Stimulated activated CD4-positive, alpha-beta T cell treated with anti-CD3 and anti-CD28 coated beads, Interleukin-1b, Interleukin-23, amount 100 ng/mL, for 24 hours (primary cell): Measurements from ENCODE around the gene SORCS3.

ENCODE experiments used
- DNase-seq, 4 experiments: peaks; one replicate each; pipeline ENCODE4 v3.0.0-alpha.2; 2020; ENCODE audit warnings: low read depth in 4 of 4, low spot score in 1 of 4

SORCS3 gene

DNA sequence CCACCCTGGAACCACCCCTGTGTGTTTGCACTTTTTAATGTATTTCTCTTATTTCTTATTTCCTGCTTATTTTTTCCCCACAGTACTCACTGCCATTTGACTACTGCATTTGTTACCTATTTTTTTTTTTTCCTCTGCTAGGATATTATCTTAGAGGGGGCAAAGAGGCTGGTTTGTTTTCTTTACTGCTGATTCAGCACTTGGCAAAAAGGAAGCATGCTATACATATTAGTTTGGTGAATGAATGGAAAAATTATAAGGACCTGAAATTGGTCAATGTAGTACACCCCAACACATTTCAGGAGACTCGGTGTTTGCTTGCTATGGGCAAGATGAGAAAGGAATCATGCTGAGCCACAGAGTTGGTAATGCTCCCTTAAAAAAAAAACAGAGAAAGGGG lies 193.5 kb downstream of the SORCS3 start:
- DNase-seq = no peak

DNA sequence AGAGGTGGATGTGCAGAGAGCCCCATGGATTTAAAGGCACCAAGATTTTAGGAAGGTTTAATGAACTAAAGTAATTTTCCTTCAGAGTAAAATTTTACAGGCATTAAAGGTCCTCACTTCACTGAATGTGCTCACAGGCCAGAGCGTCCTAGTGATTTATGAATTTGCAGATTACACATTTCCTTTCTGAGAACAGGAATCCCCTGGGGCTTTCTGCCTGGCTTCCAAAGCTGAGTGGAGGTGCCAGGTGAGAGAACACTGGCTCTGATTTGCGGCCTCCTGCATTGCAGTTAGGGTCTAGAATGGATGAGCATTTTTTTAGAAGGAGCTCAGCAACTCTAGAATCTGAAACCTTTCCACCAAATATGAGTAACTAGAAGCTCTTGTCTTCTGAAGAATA lies 194.3 kb downstream of the SORCS3 start:
- no peak for DNase-seq

DNA sequence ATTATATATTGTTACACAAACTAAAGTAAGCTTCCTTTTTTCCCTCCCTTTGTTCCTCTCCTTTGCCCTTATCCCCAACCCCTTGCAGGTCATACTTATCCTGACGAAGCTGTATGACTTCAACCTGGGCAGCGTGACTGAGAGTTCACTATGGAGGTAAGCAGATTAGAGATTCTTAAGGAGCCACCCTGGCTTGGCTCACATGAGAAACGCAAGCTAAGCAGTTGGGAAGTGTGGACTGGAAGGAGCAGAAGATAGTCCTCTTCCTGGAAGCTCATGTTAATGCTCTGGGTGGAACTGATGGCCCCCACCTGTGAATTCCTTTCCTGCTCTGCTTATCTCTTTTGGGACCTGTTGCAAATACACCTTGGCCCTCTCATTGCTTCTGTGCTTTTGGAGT lies 201.6 kb downstream of the SORCS3 start:
- no peak for DNase-seq

DNA sequence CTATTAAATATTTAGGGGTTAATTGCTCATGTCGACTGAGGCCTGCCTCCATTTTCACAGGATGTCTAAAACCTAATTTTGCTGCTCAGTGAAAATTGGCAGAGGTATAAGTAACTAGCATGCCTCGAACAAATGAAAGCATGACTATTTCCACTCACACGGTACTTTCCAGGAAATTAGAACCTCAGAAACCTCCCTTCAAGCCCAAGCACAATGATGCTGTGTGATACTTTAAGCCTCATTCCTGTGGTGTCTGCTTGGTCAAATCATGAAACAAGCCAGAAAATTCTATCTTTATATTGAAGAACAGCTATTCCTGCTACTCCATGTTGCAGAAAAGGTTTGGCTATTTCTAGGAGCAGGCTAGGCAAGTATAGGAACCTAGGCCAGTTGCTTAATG lies 203.0 kb downstream of the SORCS3 start:
- DNase-seq = no peak

DNA sequence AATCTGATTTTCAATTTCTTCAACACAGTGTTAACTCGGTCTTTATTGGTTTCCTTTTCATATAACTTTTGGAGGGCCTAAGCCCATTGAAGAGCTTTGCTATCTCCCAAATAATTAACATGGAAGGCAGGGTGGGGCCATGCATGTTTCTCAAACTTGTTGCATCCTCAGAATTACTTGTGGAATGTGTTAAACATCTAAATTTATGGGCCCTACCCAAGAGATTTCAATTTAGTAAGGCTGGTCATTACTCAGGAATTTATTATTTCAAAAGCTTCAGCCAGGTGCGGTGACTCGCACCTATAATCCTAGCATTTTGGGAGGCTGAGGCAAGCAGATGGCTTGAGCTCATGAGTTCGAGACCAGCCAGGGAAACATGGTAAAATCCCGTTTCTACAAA lies 208.9 kb downstream of the SORCS3 start:
- DNase-seq = no peak

DNA sequence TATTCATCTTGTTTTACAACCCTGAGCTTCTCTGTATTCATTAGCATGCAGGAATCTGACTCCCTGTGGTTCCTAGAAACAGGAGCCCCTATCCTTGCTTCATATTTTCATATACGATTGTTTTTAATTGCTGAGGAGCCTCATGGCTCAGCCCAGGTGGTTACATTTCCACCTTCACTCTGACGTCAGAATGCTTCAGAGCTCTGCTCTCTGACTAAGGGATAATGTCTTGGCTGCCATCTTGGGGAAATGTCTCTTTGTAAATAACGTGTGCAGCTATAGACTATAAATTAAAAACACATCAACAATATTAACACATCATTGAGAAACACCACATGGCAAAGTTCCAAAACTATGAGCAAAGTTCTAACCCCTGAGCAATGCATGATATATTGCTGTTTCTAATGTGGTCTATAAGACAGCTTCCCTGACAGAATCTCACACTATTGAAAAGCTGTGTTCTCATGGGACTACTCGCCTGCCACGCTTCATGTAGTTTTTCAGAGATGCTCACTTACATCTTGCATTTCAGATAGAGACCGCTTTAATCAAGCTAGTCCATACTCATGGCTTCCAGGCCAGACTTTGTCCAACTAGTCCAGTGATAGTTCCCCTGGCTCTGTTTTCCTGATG lies 227.0 kb downstream of the SORCS3 start:
- no peak for DNase-seq

DNA sequence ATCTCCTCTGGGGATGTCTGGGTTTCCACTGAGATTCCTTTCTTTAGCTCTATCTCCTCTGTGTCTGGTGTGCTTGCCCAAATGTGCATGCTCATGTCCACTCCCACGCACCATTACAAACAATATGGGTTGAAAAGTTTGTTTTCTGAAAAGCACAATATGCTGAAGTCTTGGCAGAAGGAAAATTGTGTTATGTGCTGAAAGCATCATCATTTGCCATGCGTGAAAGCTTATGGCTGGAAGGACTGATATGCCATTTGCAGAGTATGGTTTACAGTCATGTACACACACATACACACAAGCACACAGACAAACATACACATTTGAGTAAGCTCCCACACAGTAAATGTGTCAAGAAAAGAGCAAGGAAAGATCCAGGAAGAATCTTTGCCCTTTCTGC lies 231.6 kb downstream of the SORCS3 start:
- no peak for DNase-seq

DNA sequence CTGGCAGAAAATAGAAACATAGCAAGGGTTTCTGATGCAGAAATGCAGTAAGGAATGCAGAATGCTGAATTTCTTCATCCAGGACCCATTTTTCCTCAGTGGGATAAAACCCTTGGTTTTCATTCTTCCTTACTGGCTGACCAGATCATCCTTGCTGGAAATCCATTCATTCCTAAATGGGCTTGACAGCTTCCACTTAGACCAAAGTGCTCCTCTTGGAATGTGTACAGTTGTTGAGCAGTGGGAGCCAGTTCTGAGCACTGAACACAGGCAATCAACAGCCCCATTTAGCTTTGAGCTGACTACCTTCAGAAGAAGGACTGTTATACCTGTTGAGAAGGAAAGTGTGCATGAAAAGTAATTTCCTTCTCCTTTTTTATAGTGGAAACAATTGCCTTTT lies 232.1 kb downstream of the SORCS3 start:
- no peak for DNase-seq

DNA sequence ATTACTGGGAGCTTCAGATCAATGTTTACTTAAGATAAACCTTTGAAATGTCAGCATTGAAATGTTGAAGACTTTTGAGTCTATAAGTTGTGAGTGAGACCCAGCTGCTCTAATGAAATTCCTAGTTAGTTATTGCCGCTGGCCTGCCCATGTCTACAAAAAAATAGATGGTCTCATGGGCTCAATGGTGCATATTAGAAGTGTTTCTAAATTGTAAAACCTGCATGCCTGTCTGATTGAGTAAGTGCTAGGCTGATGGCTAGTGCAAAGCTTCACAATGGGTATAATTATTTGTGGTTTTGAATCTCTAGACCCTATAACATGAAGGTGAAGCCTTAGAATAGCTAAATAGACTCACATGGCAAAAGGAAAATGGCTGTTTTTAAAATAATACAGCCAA lies 234.5 kb downstream of the SORCS3 start:
- no peak for DNase-seq

DNA sequence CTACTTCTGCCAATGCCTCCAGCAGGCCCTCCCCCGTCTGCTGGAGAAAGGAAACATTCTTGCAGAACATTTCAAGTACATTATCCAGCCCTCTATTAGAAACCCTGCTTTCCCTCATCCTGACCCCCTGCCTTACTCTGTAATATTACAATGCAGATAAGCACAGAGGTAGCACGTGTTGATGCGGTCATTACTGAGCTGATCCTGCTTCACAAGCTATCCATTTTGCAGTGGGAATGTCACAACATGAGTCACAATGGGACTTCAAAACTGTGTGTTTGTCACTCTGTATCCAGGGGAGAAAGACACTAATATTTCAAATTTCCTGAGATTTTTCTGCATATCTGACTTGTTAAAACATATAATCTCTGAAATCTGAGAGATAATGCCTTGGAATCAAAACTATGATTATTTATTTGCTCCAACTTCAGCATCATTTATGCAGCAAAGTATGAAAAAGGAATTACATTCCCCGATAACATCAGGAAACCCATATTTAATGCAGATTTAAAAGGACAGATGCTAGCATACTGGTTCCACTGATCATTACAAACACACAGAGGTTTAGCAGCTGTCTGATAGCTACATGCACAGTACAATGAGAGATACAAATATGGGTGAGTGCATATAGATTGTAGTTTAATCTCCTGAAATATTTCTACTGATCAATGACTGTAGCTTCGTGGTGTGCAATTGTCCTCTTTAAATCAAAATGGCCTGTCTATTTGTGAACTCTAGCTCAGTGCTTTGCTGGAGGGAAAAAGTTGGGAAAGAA lies 239.7 kb downstream of the SORCS3 start:
- no peak for DNase-seq

DNA sequence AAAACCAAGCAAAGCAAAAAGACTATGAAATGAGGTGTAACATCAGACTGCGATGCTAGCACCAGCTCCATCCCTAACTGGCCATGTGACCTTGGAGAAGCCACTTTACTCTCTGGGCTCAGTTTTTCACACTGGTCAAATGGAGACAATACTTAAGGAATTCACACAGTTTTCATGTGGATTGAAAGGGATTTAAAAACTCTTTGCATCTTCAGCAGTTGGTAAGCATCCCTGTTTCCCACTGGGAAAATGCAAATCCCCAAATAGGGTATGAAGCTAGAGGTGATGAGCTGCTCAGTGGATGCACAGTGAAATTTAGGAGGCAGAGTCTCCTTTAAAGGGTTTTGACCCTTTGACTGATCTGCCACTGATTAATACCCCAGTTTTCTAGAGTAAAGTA lies 240.7 kb downstream of the SORCS3 start:
- no peak for DNase-seq

DNA sequence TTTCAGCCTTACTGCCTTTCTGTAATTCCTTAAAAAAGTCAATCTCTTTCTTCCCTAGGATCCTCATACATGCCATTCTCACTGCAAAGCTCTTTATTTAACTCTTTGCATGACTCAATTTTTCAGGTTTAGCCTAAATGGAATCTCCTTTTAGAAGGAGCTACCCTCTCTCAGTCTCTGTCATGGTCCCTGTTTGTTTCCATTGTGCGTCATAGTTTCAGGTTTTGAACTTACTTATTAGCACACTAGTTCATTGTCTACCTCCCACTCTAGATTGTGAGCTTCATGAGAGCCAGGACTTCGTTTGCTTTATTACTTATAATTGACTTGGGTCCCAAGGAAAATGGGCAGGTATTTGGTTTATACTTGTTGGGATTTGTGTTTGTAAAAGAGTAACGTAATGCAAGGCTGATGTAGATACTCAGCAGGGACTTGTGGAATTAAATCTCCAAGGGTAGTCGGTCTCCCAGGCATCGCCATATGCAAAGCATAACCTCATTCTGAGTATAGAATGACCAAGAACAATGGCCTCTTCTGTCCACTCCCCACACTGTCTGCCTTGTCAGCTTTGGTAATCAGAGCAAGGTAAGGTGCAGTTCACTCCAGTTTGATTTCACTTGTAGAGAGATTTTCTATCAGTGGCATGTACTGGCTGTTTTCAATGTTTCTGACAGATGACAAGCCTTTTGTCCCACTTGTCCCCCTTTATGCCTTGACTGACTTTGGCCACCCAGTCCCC lies 252.0 kb downstream of the SORCS3 start:
- no peak for DNase-seq

DNA sequence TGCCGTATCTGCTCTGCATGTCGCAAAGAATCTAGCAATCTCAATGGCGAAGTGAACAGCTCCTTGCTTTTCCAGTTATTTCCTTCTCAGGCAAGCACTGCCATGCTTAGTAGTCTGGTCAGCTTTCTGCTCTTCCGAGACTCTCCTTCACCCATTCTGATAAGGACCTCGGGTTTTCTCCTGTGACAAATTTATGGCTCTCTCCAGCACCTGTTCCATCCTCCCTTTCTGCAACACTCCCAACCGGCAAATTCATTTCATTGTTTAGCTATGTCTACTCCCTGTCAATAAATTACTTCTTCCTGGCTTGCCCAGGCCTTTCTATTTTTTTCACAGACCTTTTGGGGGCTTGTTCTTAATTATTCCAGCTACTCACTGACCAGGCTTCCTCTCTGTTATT lies 252.6 kb downstream of the SORCS3 start:
- DNase-seq = no peak

DNA sequence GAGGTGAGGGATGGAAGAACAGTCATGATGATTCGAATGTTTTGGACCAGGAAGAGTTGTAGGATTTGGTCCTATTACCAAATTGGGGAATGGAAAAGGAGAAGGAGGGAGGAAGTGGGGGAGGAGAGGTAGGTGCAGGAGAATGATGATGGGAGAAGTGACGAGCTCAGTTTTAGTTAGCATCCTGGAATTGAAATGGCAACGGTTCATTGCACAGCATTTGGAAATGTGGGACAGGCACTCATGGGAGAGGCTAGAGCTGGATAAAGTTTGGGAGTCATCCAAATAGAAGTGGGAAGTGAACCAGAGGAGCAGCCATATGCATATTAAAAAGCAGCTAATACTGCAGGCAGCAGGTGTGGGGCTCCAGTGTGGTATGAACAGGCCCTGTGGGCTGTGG lies 253.6 kb downstream of the SORCS3 start:
- no peak for DNase-seq

DNA sequence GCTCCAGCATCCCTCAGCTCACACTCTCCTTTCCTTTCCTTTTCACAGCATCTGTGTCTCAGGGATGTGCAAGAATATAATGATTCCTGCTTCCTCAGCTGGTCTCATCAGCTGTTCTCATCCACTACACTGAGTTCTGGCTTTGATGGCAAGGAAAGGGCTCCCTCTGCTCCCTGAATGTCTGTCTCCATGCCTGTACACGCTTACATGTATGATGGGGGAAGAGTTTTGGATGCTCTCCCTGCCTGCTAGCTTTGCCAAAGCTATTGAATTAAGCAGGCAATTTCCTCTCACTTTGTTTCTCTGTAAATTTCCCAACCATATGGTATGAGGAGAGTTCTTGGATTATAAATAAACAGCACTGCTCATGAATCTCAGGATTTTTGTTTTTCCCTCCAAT lies 254.5 kb downstream of the SORCS3 start:
- no peak for DNase-seq

DNA sequence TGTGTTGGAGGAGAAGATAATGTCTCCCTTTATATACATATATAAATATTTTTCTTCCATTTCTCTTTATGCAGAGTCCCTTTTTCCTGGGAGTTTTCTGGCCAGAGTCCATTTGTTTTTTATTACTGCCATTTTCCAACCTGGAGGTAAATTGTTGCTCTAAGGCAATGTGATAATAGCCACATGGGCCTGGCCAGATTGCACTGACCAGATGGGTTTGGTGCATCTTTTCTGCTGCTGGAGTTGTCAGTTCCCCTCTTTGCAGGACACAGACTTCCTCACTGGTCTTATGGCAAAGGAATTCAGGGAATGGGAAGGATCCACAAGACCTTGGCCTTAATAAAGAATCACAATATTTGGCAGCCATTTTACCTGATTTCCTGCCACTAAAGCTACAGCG lies 254.9 kb downstream of the SORCS3 start:
- no peak for DNase-seq

DNA sequence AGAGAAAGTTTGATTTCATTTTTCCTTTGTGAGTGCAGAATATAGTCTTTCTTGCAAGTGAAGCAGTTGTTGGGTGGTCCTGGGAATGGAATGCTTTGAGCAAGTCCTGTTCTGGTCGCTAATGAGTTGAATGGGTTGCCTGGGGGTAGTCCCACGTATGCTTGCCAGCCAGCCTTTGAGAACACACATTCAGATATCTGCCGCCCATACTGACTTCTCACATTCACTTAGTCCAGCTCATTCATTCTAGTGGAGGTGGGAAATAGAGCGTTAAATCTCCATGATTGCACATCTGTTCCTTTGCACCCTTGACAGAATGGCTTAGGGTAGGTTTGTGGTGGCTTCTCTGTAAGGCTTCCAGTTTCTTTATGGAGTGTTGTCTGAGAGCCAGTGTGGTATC lies 256.6 kb downstream of the SORCS3 start:
- DNase-seq = no peak

DNA sequence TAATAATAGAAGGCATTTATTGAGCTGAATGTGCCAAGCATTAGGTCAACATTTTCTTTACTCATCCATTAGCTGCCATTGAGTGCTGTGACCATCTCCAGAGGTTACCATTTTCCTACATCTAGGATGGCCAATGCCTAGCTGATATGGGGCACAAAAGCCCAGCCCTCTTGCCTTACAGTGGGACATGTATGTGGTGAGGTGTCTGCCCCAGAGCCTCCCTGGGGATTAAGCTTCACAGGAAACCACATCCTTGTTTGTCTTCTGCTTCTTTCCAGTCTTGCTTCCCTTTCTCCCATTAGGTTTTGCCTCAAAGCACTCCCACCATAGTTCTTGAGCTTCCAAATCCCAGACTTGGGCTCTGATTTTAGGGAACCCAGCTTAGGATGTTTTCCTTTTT lies 258.7 kb downstream of the SORCS3 start:
- DNase-seq = no peak

DNA sequence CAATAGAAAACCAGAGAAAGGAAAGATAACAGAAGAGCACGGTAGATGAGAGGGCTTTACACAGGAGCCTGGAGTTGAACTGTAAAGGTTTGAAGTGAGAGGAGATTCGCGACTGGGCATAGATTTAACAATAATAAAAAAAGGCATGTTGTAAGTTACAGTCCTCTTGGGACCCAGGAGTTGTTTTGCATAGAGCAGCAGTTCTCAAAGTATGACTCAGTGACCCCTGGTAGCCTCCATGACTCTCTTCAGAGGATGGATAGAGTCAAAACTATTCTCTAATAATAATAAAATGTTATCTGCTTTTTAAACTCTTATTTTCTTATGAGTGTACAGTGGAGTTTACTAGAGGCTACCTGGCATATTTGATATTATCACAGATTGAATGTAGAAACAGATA lies 262.3 kb downstream of the SORCS3 start:
- DNase-seq = no peak

DNA sequence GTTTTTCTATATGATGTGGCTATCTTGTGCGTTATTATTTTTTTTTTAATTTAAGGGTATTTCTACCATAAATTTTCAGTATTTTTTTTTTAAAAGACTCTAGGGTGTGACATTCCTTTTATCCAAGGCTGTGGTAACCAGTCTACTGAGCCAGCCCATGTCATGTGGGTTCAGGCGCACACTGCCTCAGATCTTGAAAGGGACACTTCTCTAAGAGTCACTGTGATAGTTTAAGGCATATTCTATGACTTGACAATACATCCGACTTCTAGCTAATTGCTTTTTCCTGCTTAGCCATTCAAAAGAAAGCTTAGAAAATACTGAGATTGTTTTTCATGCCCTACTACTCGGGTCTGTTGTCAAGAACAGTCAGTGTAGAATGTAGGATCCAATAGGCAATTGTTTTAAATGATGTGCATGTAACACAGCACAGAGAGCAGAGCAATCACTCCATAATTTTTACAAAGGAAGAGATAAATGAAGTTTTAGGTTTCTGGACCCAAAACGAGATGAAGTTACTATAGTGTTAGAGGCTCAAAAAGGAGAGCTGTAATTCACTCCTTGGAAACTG lies 263.7 kb downstream of the SORCS3 start:
- DNase-seq = no peak

DNA sequence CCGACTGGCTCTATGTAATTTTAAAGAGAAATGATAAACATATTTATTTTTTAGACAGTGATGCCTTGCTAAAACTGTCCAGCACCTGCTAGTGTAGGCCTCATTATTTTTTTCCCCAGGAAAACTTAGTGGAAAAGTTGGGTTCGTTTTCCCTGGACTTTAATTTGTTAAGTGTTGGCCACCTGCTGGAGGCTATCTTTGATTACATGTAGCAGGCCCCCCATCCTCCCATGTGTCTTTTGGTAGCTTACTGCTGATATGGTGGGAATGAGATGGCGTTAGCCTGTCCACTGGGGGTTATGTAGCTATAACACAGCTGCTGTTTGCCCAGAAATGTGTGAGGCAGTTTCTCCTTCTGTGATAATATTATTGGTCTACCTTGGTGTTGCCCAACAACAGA lies 265.0 kb downstream of the SORCS3 start:
- no peak for DNase-seq

DNA sequence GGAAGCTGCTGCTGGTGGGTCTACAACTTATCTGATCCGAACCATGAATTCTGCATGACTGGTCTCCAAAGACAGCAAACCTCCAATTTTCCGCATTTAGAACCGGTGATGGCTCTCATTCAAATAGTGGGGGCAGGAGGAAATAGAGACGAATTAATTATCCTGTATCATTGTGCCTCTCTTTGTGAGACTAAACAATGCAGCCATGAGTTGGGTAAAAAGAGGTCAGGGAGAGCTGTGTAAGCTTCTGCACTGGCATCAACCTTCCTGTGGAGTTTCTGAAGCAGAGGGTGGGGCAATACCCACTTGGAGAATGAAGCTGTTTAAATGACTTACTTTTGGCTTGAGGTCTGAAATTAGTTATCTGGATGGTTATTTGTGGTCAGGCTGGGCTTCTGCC lies 266.4 kb downstream of the SORCS3 start:
- DNase-seq = no peak
